ENCODE data around the gene SLC5A2. TPM values are rescaled to one million over a fixed set of nuclear protein-coding genes. Genes with fewer than 3 reads are reported as not detected.
A peak's percentile ranks its signal among the peaks of the same experiment; 100 is the strongest.
"Not testable (repeated sequence)": the region's sequence is repeated elsewhere in the genome, so short reads cannot be mapped to it uniquely, and the experiment has no call there.

SLC5A2 gene
- polyA plus RNA-seq, 3 donors, result 0.04 TPM; not detected in 2

DNA sequence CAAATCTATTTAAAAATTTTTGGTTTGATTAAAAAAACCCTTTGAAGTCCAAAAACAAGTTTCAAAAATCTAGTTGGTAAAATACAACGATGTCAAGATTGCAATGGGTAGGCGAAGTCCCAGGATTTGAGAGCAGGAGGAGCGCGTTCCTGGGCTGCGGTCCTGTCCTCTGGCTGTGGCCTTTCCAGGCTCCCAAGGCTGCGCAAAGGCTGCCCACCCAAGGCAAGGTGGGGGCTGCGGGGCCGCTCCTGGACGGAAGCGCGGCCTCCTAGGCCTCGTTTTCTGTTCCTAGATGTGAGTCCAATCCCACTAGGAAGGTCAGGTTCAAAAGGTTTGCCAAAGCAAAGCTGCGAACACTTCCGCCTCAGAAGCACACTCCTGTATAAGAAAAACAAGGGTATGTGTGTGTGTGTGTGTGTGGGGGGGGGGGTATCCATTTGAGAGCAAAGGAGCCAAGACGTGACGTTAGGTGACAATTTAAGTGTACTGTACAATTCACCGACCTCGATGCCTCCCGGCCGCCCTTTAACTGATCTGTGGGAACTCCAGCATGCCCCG is 54.0 kb downstream of the SLC5A2 start:
- intact Hi-C loops (cut with micrococcal nuclease), result loop anchor here in 1 of 2 donors (10.0 kb wide), 1 partner anchor 148 kb away; no protein-coding TSS in a partner anchor
- Histone ChIP-seq H3K4me1 (ENCODE audit: control insufficient read depth in 1 of 2, insufficient read depth in 2 of 2, low read length in 2 of 2) (peaks cover 0 to 7% of the 10 kb centered on the region in 2 donors), H3K27ac (ENCODE audit: low read depth in 1 of 2, low read length in 2 of 2) (no peak overlapping the region), H3K36me3 (replicated peaks in 1 of 2; ENCODE audit: control insufficient read depth in 1 of 2, insufficient read depth in 2 of 2, low read length in 2 of 2) (no peaks in the 10 kb centered on the region), H3K27me3 (ENCODE audit: control insufficient read depth in 2 of 2, insufficient read depth in 2 of 2, low read length in 2 of 2) (peaks cover 29 to 49% of the 10 kb centered on the region in 2 donors), H3K4me3 (replicated peaks in 1 of 3; ENCODE audit: low read depth in 2 of 3, low read length in 3 of 3) (peak overlapping the region in 1 of 3 experiments; percentile 58), H2AFZ (ENCODE audit: insufficient read depth, low read depth, low read length, poor library complexity, severe bottlenecking) (no peak overlapping the region), H3K4me2 (replicated peaks; ENCODE audit: extremely low read depth, low read length, poor library complexity, severe bottlenecking) (peak overlapping the region; percentile 68), H4K20me1 (ENCODE audit: insufficient read depth, low read length) (no peaks in the 10 kb centered on the region), H3K9me3 (replicated peaks in 1 of 2; ENCODE audit: control insufficient read depth in 1 of 2, insufficient read depth in 1 of 2, low read length in 2 of 2) (peaks cover 15 to 16% of the 10 kb centered on the region in 2 donors), H3K9ac (ENCODE audit: insufficient read depth, low read length, poor library complexity, severe bottlenecking) (peak overlapping the region; percentile 21), H3K79me2 (ENCODE audit: insufficient read depth, low read length) (no peaks in the 10 kb centered on the region)
- TF ChIP-seq, protein P1, sequence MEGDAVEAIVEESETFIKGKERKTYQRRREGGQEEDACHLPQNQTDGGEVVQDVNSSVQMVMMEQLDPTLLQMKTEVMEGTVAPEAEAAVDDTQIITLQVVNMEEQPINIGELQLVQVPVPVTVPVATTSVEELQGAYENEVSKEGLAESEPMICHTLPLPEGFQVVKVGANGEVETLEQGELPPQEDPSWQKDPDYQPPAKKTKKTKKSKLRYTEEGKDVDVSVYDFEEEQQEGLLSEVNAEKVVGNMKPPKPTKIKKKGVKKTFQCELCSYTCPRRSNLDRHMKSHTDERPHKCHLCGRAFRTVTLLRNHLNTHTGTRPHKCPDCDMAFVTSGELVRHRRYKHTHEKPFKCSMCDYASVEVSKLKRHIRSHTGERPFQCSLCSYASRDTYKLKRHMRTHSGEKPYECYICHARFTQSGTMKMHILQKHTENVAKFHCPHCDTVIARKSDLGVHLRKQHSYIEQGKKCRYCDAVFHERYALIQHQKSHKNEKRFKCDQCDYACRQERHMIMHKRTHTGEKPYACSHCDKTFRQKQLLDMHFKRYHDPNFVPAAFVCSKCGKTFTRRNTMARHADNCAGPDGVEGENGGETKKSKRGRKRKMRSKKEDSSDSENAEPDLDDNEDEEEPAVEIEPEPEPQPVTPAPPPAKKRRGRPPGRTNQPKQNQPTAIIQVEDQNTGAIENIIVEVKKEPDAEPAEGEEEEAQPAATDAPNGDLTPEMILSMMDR (IDR thresholded peaks at IDR 0.05), result no peak
- DNase-seq, result no peak
- peaks cover 5% of the 10 kb centered on the region for H3K4me1 Mint-ChIP-seq
- no peak overlapping the region for H3K27ac Mint-ChIP-seq
- H3K9me3 Mint-ChIP-seq, result peaks cover 11 to 39% (median 28%) of the 10 kb centered on the region in 7 donors
- peaks cover 45 to 52% (median 45%) of the 10 kb centered on the region in 3 donors for H3K27me3 Mint-ChIP-seq (ENCODE audit: low read depth in 3 of 3)
- peaks cover 0 to 5% of the 10 kb centered on the region in 2 donors for H3K36me3 Mint-ChIP-seq
- peak overlapping the region in 1 of 2 donors; percentile 60 for H3K4me3 Mint-ChIP-seq
- 78% methylated on average over 21 of the region's 21 CpGs for WGBS (ENCODE audit: insufficient coverage)

DNA sequence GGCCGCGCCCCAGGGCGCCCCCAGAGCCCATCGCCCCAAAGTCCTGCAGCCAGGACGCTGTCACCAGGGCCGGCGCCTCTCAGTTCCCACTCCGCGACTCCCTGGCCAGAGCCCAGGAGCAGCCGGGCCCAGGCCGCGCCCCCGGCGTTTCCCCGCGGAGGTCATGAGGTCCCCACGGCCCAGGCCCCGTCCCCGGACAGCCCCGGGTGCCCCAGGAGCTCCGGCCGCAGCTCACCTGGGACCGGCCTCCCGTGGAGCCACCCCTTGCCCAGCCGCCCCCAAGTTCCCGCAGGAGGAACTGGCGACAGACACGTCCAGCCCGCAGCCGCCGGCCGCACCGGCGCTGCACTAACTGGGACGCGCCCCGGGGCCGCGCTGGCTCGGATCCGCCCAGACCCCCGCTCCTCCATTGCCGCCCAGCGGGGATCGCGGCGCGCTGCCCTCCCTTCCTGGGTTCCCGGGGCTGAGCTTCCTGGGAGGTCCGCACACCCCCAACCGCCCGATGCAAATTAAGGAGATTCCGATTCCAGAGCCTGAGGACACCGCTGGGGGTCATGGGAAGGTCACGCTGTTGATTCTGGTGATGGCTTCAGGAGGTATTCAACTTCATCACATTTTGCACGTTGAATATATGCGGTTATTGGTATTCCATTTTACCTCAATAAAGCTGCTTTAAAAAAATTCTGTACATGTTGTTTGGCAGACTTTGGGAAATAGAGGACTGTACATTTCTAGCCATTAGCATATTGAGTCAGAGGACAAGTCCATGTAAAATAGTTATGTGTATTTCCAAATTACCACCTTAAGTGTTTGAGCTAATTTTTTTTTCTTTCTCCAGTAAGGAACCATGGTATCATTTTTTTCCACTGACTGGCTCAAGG is 54.7 kb downstream of the SLC5A2 start:
- Histone ChIP-seq H3K4me1 (ENCODE audit: control insufficient read depth in 1 of 2, insufficient read depth in 2 of 2, low read length in 2 of 2) (peaks cover 0 to 7% of the 10 kb centered on the region in 2 donors), H3K27ac (ENCODE audit: low read depth in 1 of 2, low read length in 2 of 2) (no peak overlapping the region), H3K9me3 (replicated peaks in 1 of 2; ENCODE audit: control insufficient read depth in 1 of 2, insufficient read depth in 1 of 2, low read length in 2 of 2) (peaks cover 16 to 18% of the 10 kb centered on the region in 2 donors), H3K79me2 (ENCODE audit: insufficient read depth, low read length) (no peaks in the 10 kb centered on the region), H3K27me3 (ENCODE audit: control insufficient read depth in 2 of 2, insufficient read depth in 2 of 2, low read length in 2 of 2) (peaks cover 29 to 49% of the 10 kb centered on the region in 2 donors), H3K4me2 (replicated peaks; ENCODE audit: extremely low read depth, low read length, poor library complexity, severe bottlenecking) (peak overlapping the region; percentile 68), H3K4me3 (replicated peaks in 1 of 3; ENCODE audit: low read depth in 2 of 3, low read length in 3 of 3) (peak overlapping the region in 1 of 3 experiments; percentile 58), H4K20me1 (ENCODE audit: insufficient read depth, low read length) (no peaks in the 10 kb centered on the region), H3K36me3 (replicated peaks in 1 of 2; ENCODE audit: control insufficient read depth in 1 of 2, insufficient read depth in 2 of 2, low read length in 2 of 2) (no peaks in the 10 kb centered on the region), H3K9ac (ENCODE audit: insufficient read depth, low read length, poor library complexity, severe bottlenecking) (peak overlapping the region; percentile 21), H2AFZ (ENCODE audit: insufficient read depth, low read depth, low read length, poor library complexity, severe bottlenecking) (peak overlapping the region; percentile 57)
- intact Hi-C loops (cut with micrococcal nuclease), result loop anchor here in 1 of 2 donors (10.0 kb wide), 1 partner anchor 147 kb away; no protein-coding TSS in a partner anchor
- no peak for DNase-seq
- peaks cover 0 to 5% of the 10 kb centered on the region in 2 donors for H3K36me3 Mint-ChIP-seq
- TF ChIP-seq, protein P1 (IDR thresholded peaks at IDR 0.05), result no peak
- H3K4me1 Mint-ChIP-seq, result peaks cover 5% of the 10 kb centered on the region
- no peak overlapping the region for H3K27ac Mint-ChIP-seq
- H3K4me3 Mint-ChIP-seq, result peak overlapping the region; percentile 61 to 74
- WGBS (ENCODE audit: insufficient coverage), result 7% methylated on average over 49 of the region's 57 CpGs
- peaks cover 45 to 52% (median 45%) of the 10 kb centered on the region in 3 donors for H3K27me3 Mint-ChIP-seq (ENCODE audit: low read depth in 3 of 3)
- peaks cover 11 to 42% (median 35%) of the 10 kb centered on the region in 7 donors for H3K9me3 Mint-ChIP-seq

DNA sequence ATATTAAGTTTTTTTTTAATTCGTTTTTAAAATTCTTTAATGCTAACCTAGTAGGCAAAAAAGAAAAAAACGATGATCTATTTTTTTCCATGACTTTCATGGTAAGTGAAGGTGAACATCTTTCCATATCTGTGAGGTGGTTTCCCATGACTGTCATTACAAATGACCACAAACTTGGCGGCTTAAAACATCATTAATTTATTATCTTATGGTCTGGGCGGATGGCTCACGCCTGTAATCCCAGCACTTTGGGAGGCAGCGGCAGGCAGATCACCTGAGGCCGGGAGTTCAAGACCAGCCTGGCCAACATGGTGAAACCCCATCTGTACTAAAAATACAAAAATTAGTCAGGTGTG is 55.3 kb downstream of the SLC5A2 start:
- H4K20me1 ChIP-seq (ENCODE audit: insufficient read depth, low read length); H3K4me2 ChIP-seq (replicated peaks; ENCODE audit: extremely low read depth, low read length, poor library complexity, severe bottlenecking); H3K4me3 ChIP-seq (replicated peaks in 1 of 3; ENCODE audit: low read depth in 2 of 3, low read length in 3 of 3); H3K36me3 ChIP-seq (replicated peaks in 1 of 2; ENCODE audit: control insufficient read depth in 1 of 2, insufficient read depth in 2 of 2, low read length in 2 of 2); H2AFZ ChIP-seq (ENCODE audit: insufficient read depth, low read depth, low read length, poor library complexity, severe bottlenecking); H3K4me1 Mint-ChIP-seq; H3K27ac Mint-ChIP-seq; H3K36me3 Mint-ChIP-seq; H3K27ac ChIP-seq (ENCODE audit: low read depth in 1 of 2, low read length in 2 of 2); H3K9ac ChIP-seq (ENCODE audit: insufficient read depth, low read length, poor library complexity, severe bottlenecking); H3K4me1 ChIP-seq (ENCODE audit: control insufficient read depth in 1 of 2, insufficient read depth in 2 of 2, low read length in 2 of 2); H3K79me2 ChIP-seq (ENCODE audit: insufficient read depth, low read length); DNase-seq: not testable (repeated sequence)
- peaks cover 44 to 52% (median 45%) of the 10 kb centered on the region in 3 donors for H3K27me3 Mint-ChIP-seq (ENCODE audit: low read depth in 3 of 3)
- Histone ChIP-seq H3K27me3 (ENCODE audit: control insufficient read depth in 2 of 2, insufficient read depth in 2 of 2, low read length in 2 of 2) (peaks cover 29 to 49% of the 10 kb centered on the region in 2 donors), H3K9me3 (replicated peaks in 1 of 2; ENCODE audit: control insufficient read depth in 1 of 2, insufficient read depth in 1 of 2, low read length in 2 of 2) (peaks cover 16 to 21% of the 10 kb centered on the region in 2 donors)
- H3K4me3 Mint-ChIP-seq, result peak overlapping the region in 1 of 2 donors; percentile 74
- intact Hi-C loops (cut with micrococcal nuclease), result loop anchor here in 1 of 2 donors (10.0 kb wide), 1 partner anchor 147 kb away; no protein-coding TSS in a partner anchor
- peaks cover 13 to 49% (median 38%) of the 10 kb centered on the region in 7 donors for H3K9me3 Mint-ChIP-seq
- WGBS (ENCODE audit: insufficient coverage), result no CpG with 5 or more reads among the region's 7 CpGs

Data from CD14-positive monocyte (primary cell).